ENCODE results near the gene HIVEP3.

The HIVEP3 gene

GRCh38 chr1:41572224-41572623 lies 346.5 kb downstream of the HIVEP3 start:
- H3K36me3 ChIP-seq (ENCODE audit: insufficient read depth, low read length): no peaks in the 10 kb centered on the region
- no peaks in the 10 kb centered on the region for H3K79me2 ChIP-seq (ENCODE audit: insufficient read depth, low read length)
- no peaks in the 10 kb centered on the region for H4K20me1 ChIP-seq (ENCODE audit: insufficient read depth, low read length, poor library complexity, severe bottlenecking)
- no peaks in the 10 kb centered on the region for H3K27me3 ChIP-seq (ENCODE audit: insufficient read depth, low read length, poor library complexity, severe bottlenecking)
- no peak overlapping the region for H2AFZ ChIP-seq (ENCODE audit: low read length)
- H3F3A ChIP-seq (ENCODE audit: low read depth): no peaks in the 10 kb centered on the region
- no peak for TF ChIP-seq CTCF (conservative IDR thresholded peaks at IDR 0.05; ENCODE audit: low read length)
- TF ChIP-seq EZH2phosphoT487 (IDR thresholded peaks at IDR 0.05; ENCODE audit: borderline replicate concordance): no peak
- peaks cover 5% of the 10 kb centered on the region for H3K4me1 ChIP-seq (ENCODE audit: insufficient read depth, low read length, poor library complexity, severe bottlenecking)
- H3K9me2 ChIP-seq (replicated peaks; ENCODE audit: low read depth, low read length): no peaks in the 10 kb centered on the region
- no peaks in the 10 kb centered on the region for H3K9me3 ChIP-seq (ENCODE audit: insufficient read depth, low read depth, low read length)
- no peak overlapping the region for H3K4me3 ChIP-seq (ENCODE audit: low read length, poor library complexity, severe bottlenecking)
- H3K9ac ChIP-seq (ENCODE audit: low read depth, low read length, poor library complexity, severe bottlenecking): no peak overlapping the region
- H3K4me2 ChIP-seq (ENCODE audit: low read depth, low read length, poor library complexity, severe bottlenecking): no peak overlapping the region

GRCh38 chr1:41571041-41571440 lies 347.7 kb downstream of the HIVEP3 start:
- Histone ChIP-seq H3K9ac (ENCODE audit: low read depth, low read length, poor library complexity, severe bottlenecking) (no peak overlapping the region), H3F3A (ENCODE audit: low read depth) (no peaks in the 10 kb centered on the region), H3K4me3 (ENCODE audit: low read length, poor library complexity, severe bottlenecking) (no peak overlapping the region), H3K36me3 (ENCODE audit: insufficient read depth, low read length) (no peaks in the 10 kb centered on the region), H3K4me1 (ENCODE audit: insufficient read depth, low read length, poor library complexity, severe bottlenecking) (peaks cover 5% of the 10 kb centered on the region), H3K9me2 (replicated peaks; ENCODE audit: low read depth, low read length) (no peaks in the 10 kb centered on the region), H2AFZ (ENCODE audit: low read length) (no peak overlapping the region), H3K79me2 (ENCODE audit: insufficient read depth, low read length) (no peaks in the 10 kb centered on the region), H3K27me3 (ENCODE audit: insufficient read depth, low read length, poor library complexity, severe bottlenecking) (no peaks in the 10 kb centered on the region), H4K20me1 (ENCODE audit: insufficient read depth, low read length, poor library complexity, severe bottlenecking) (no peaks in the 10 kb centered on the region), H3K4me2 (ENCODE audit: low read depth, low read length, poor library complexity, severe bottlenecking) (no peak overlapping the region), H3K9me3 (ENCODE audit: insufficient read depth, low read depth, low read length) (no peaks in the 10 kb centered on the region)
- TF ChIP-seq EZH2phosphoT487 (IDR thresholded peaks at IDR 0.05; ENCODE audit: borderline replicate concordance) (no peak), CTCF (conservative IDR thresholded peaks at IDR 0.05; ENCODE audit: low read length) (no peak)

GRCh38 chr1:41568204-41568603 lies 350.5 kb downstream of the HIVEP3 start:
- no peaks in the 10 kb centered on the region for H3K4me1 ChIP-seq (ENCODE audit: insufficient read depth, low read length, poor library complexity, severe bottlenecking)
- no peak overlapping the region for H2AFZ ChIP-seq (ENCODE audit: low read length)
- H3F3A ChIP-seq (ENCODE audit: low read depth): no peaks in the 10 kb centered on the region
- H3K9ac ChIP-seq (ENCODE audit: low read depth, low read length, poor library complexity, severe bottlenecking): no peak overlapping the region
- H3K9me2 ChIP-seq (replicated peaks; ENCODE audit: low read depth, low read length): no peaks in the 10 kb centered on the region
- H3K27me3 ChIP-seq (ENCODE audit: insufficient read depth, low read length, poor library complexity, severe bottlenecking): no peaks in the 10 kb centered on the region
- TF ChIP-seq EZH2phosphoT487 (IDR thresholded peaks at IDR 0.05; ENCODE audit: borderline replicate concordance) (no peak), CTCF (conservative IDR thresholded peaks at IDR 0.05; ENCODE audit: low read length) (no peak)
- H3K36me3 ChIP-seq (ENCODE audit: insufficient read depth, low read length): no peaks in the 10 kb centered on the region
- H3K4me3 ChIP-seq (ENCODE audit: low read length, poor library complexity, severe bottlenecking): no peak overlapping the region
- H3K79me2 ChIP-seq (ENCODE audit: insufficient read depth, low read length): no peaks in the 10 kb centered on the region
- H3K9me3 ChIP-seq (ENCODE audit: insufficient read depth, low read depth, low read length): no peaks in the 10 kb centered on the region
- no peak overlapping the region for H3K4me2 ChIP-seq (ENCODE audit: low read depth, low read length, poor library complexity, severe bottlenecking)
- no peaks in the 10 kb centered on the region for H4K20me1 ChIP-seq (ENCODE audit: insufficient read depth, low read length, poor library complexity, severe bottlenecking)

Data from Loucy (cell line).